PC-9 (cell line): ENCODE measurements around the gene C3orf20.
"Not testable (repeated sequence)": the region's sequence is repeated elsewhere in the genome, so short reads cannot be mapped to it uniquely, and the experiment has no call there.

Source experiments
- CTCF ChIP-seq: fragments of 200-600 bp; sonication (generic); conservative IDR thresholded peaks from 2 replicates; pipeline ENCODE4 v1.6.1; 2017; ENCODE audit warnings: mixed run types, antibody characterized with exemption, mild to moderate bottlenecking, moderate library complexity
- EZH2 ChIP-seq: fragments of 200-600 bp; sonication (generic); IDR thresholded peaks from 2 replicates; pipeline ENCODE4 v1.8.0; 2017; ENCODE audit warnings: antibody characterized with exemption, low read depth

GRCh38 chr3:14752979-14753378 is 78.0 kb downstream of the C3orf20 start:
- TF ChIP-seq EZH2, CTCF: not testable (repeated sequence)
